MCF 10A (cell line): ENCODE data around the gene PEX1. TPM values are rescaled to one million over a fixed set of nuclear protein-coding genes. Genes with fewer than 3 reads are reported as not detected.
A peak's percentile ranks its signal among the peaks of the same experiment; 100 is the strongest.

Experiments
- BruUV-seq: library from RNA; stranded (reverse); fragments of 400-500 nt; replicated peaks from 2 replicates; lab custom pipeline; 2021; lab: Mats Ljungman, UMichigan
- CTCF ChIA-PET: fragments of 300-600 bp; sonication (Branson Sonifier 250); formaldehyde crosslinking; extraction: SDS; loops from one replicate; lab custom pipeline; 2021; ENCODE audit warnings: antibody characterized with exemption, inconsistent platforms; lab: Yijun Ruan, JAX
- POLR2A ChIA-PET: fragments of 300-600, 350-650 bp; sonication (Branson Sonifier 250); formaldehyde crosslinking; extraction: SDS; loops from one replicate; lab custom pipeline; 2020; ENCODE audit warnings: antibody characterized with exemption, inconsistent platforms; lab: Yijun Ruan, JAX
- DNase-seq: peaks from one replicate; pipeline ENCODE4 v3.0.0-alpha.2; 2018; ENCODE audit not compliant: unreplicated experiment
- H3K27ac Mint-ChIP-seq: one replicate; pipeline ENCODE4 v1.8.0; 2022; ENCODE audit warnings: mild to moderate bottlenecking, low read depth, mixed read lengths; ENCODE audit not compliant: unreplicated experiment
- H3K27me3 Mint-ChIP-seq: one replicate; pipeline ENCODE4 v1.8.0; 2022; ENCODE audit warnings: mixed read lengths; ENCODE audit not compliant: insufficient read depth, unreplicated experiment
- H3K36me3 Mint-ChIP-seq: one replicate; pipeline ENCODE4 v1.8.0; 2022; ENCODE audit warnings: mild to moderate bottlenecking, moderate library complexity, mixed read lengths; ENCODE audit not compliant: insufficient read depth, unreplicated experiment
- H3K4me1 Mint-ChIP-seq: one replicate; pipeline ENCODE4 v1.8.0; 2022; ENCODE audit warnings: mixed read lengths; ENCODE audit not compliant: insufficient read depth, unreplicated experiment
- H3K4me3 Mint-ChIP-seq: one replicate; pipeline ENCODE4 v1.8.0; 2022; ENCODE audit warnings: mild to moderate bottlenecking, moderate library complexity, mixed read lengths; ENCODE audit not compliant: unreplicated experiment
- H3K9me3 Mint-ChIP-seq: one replicate; pipeline ENCODE4 v1.8.0; 2022; ENCODE audit warnings: mixed read lengths; ENCODE audit not compliant: unreplicated experiment
- CTCF ChIP-seq: fragments of 200-600 bp; IDR thresholded peaks from one replicate; pipeline ENCODE4 v1.8.0; 2022; ENCODE audit warnings: antibody characterized with exemption, mild to moderate bottlenecking; ENCODE audit not compliant: unreplicated experiment
- intact Hi-C: fragments of 100-400 bp; cut with micrococcal nuclease; formaldehyde crosslinking; loops from 2 replicates; pipeline ENCODE4 v1.14.1; 2022
- total RNA-seq: library from RNA; stranded (reverse); gene quantifications from 2 replicates; pipeline ENCODE4 v1.2.3, GENCODE V29; 2022

The PEX1 gene
- total RNA-seq, 1 experiment from 2014 or later = 12.6 TPM

- intact Hi-C loops = no loop called here
- H3K4me3 Mint-ChIP-seq = no peak overlapping the region
These were observed 8.3 kb downstream of the PEX1 start for GRCh38 chr7:92520024-92520423.

GRCh38 chr7:92517631-92518030, 10.7 kb downstream of the PEX1 start:
- BruUV-seq = TSS peak; percentile 29
- Mint-ChIP-seq H3K27ac (no peak overlapping the region), H3K9me3 (no peaks in the 10 kb centered on the region), H3K4me1 (no peaks in the 10 kb centered on the region), H3K4me3 (no peak overlapping the region), H3K27me3 (no peaks in the 10 kb centered on the region), H3K36me3 (peaks cover 39% of the 10 kb centered on the region)
- ChIA-PET CTCF (interaction anchor here (0.6 kb wide), 1 partner anchor 468 kb away, joined by 4 read pairs; no protein-coding TSS in a partner anchor), POLR2A (interaction anchor here (0.6 to 1.2 kb wide), 2 partner anchors 17 to 34 kb away, joined by 3 read pairs; no protein-coding TSS in a partner anchor)
- no peak for TF ChIP-seq CTCF
- intact Hi-C loops = no loop called here
- no peak for DNase-seq

More at GRCh38 chr7:92520024-92520423, 8.3 kb downstream of the PEX1 start:
- ChIA-PET CTCF (no interaction called here), POLR2A (no interaction called here)
- BruUV-seq = no TSS peak
- peaks cover 32% of the 10 kb centered on the region for H3K36me3 Mint-ChIP-seq
- H3K9me3 Mint-ChIP-seq = no peaks in the 10 kb centered on the region
- no peak for DNase-seq
- no peaks in the 10 kb centered on the region for H3K4me1 Mint-ChIP-seq
- TF ChIP-seq CTCF = no peak
- H3K27ac Mint-ChIP-seq = no peak overlapping the region
- H3K27me3 Mint-ChIP-seq = no peaks in the 10 kb centered on the region

GRCh38 chr7:92513167-92513902, 15.0 kb downstream of the PEX1 start:
- Mint-ChIP-seq H3K27ac (no peak overlapping the region), H3K27me3 (no peaks in the 10 kb centered on the region), H3K9me3 (no peaks in the 10 kb centered on the region), H3K4me1 (no peaks in the 10 kb centered on the region), H3K36me3 (peaks cover 35% of the 10 kb centered on the region), H3K4me3 (no peak overlapping the region)
- CTCF ChIA-PET = no interaction called here
- BruUV-seq = no TSS peak
- no peak for TF ChIP-seq CTCF
- POLR2A ChIA-PET = interaction anchor here (0.9 to 3.1 kb wide), 2 partner anchors 10 to 15 kb away, joined by 4 to 13 read pairs; partner anchors contain the start of genes PEX1 and RBM48
- DNase-seq = no peak
- intact Hi-C loops = no loop called here

- DNase-seq = no peak
- H3K27me3 Mint-ChIP-seq = no peaks in the 10 kb centered on the region
- no TSS peak for BruUV-seq
- H3K27ac Mint-ChIP-seq = no peak overlapping the region
- intact Hi-C loops = no loop called here
- POLR2A ChIA-PET = interaction anchor here (0.6 to 2.5 kb wide), 2 partner anchors 20 to 376 kb away, joined by 3 to 8 read pairs; partner anchors contain the start of genes PEX1 and RBM48
- H3K36me3 Mint-ChIP-seq = peaks cover 30% of the 10 kb centered on the region
- H3K9me3 Mint-ChIP-seq = no peaks in the 10 kb centered on the region
- H3K4me1 Mint-ChIP-seq = no peaks in the 10 kb centered on the region
- H3K4me3 Mint-ChIP-seq = no peak overlapping the region
- no peak for TF ChIP-seq CTCF
- CTCF ChIA-PET = interaction anchor here (0.7 to 1.3 kb wide), 2 partner anchors 61 to 274 kb away, joined by 4 read pairs; partner anchors contain the start of gene GATAD1
These were observed 19.4 kb downstream of the PEX1 start for GRCh38 chr7:92508946-92509345.
